BJ (cell line): ENCODE measurements around the gene MKNK1. TPM values are rescaled to one million over a fixed set of nuclear protein-coding genes. Genes with fewer than 3 reads are reported as not detected.

ENCODE experiments used
- CTCF ChIA-PET: fragments of 350-600 bp; formaldehyde crosslinking; extraction: SDS; loops from one replicate; lab custom pipeline; 2021; ENCODE audit warnings: antibody characterized with exemption, inconsistent platforms; lab: Yijun Ruan, JAX
- POLR2A ChIA-PET: fragments of 300-600 bp; sonication (Branson Sonifier 250); formaldehyde crosslinking; extraction: SDS; loops from one replicate; lab custom pipeline; 2021; ENCODE audit warnings: antibody characterized with exemption; lab: Charles Lee
- DNase-seq: peaks from one replicate; pipeline ENCODE4 v3.0.0-alpha.2; 2011; ENCODE audit warnings: low read depth
- H3K27me3 ChIP-seq: 2 replicates; pipeline ENCODE4 v1.6.0; 2011; ENCODE audit warnings: low read length; ENCODE audit not compliant: control insufficient read depth, insufficient read depth
- H3K36me3 ChIP-seq: 2 replicates; pipeline ENCODE4 v1.5.1; 2011; ENCODE audit warnings: low read length; ENCODE audit not compliant: control insufficient read depth, insufficient read depth
- H3K4me3 ChIP-seq: 2 replicates; pipeline ENCODE4 v1.5.1; 2011; ENCODE audit warnings: low read depth, mild to moderate bottlenecking, control low read depth, low read length
- polyA plus RNA-seq: library from polyadenylated mRNA; depleted of rRNA; stranded (reverse); fragments of >200 nt; gene quantifications from 2 replicates; pipeline ENCODE4 v1.2.3, GENCODE V29; 2011
- TF ChIP-seq, protein P1 (sequence below): IDR thresholded peaks from 2 replicates; pipeline ENCODE4 v1.5.1; 2011; ENCODE audit warnings: low read depth, mild to moderate bottlenecking, control low read depth, inconsistent platforms, low read length, moderate library complexity; ENCODE audit not compliant: insufficient read depth

The MKNK1 gene
- polyA plus RNA-seq, 1 experiment = 30.1 TPM

DNA sequence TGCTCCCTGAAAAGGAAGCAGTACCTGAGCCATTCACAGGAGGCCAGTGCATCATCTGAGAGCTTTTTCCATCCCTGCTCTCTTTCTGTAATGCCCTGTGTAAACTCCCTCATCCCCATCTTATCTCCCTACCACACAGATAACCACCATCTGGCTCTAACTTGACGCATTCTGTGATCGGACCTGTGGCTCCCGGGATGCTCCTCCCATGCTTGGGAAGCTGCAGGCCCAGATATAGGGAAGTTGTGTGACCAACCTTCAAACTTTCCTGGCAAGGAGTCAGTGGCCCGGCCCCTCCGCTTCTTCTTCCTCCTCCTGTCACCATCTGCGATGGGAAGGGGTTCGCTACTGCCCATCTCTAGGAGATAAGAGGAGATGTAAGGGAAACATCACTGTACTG lies 21.1 kb downstream of the MKNK1 start:
- ChIA-PET CTCF (interaction anchor here (0.6 to 1.2 kb wide), 3 partner anchors 21 to 67 kb away, joined by 3 read pairs; partner anchors contain the start of genes KNCN and MKNK1), POLR2A (no interaction called here)
- TF ChIP-seq, protein P1, sequence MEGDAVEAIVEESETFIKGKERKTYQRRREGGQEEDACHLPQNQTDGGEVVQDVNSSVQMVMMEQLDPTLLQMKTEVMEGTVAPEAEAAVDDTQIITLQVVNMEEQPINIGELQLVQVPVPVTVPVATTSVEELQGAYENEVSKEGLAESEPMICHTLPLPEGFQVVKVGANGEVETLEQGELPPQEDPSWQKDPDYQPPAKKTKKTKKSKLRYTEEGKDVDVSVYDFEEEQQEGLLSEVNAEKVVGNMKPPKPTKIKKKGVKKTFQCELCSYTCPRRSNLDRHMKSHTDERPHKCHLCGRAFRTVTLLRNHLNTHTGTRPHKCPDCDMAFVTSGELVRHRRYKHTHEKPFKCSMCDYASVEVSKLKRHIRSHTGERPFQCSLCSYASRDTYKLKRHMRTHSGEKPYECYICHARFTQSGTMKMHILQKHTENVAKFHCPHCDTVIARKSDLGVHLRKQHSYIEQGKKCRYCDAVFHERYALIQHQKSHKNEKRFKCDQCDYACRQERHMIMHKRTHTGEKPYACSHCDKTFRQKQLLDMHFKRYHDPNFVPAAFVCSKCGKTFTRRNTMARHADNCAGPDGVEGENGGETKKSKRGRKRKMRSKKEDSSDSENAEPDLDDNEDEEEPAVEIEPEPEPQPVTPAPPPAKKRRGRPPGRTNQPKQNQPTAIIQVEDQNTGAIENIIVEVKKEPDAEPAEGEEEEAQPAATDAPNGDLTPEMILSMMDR = no peak
- no peak for DNase-seq
- Histone ChIP-seq H3K36me3 (peaks cover 14% of the 10 kb centered on the region), H3K27me3 (no peaks in the 10 kb centered on the region), H3K4me3 (no peak overlapping the region)

- Histone ChIP-seq H3K4me3 (no peak overlapping the region), H3K27me3 (no peaks in the 10 kb centered on the region), H3K36me3 (peaks cover 14% of the 10 kb centered on the region)
- POLR2A ChIA-PET = no interaction called here
- no peak for DNase-seq
- CTCF ChIA-PET = no interaction called here
- TF ChIP-seq, protein P1 = no peak
Measured at GRCh38 chr1:46581681-46582455, 22.2 kb downstream of the MKNK1 start.

DNA sequence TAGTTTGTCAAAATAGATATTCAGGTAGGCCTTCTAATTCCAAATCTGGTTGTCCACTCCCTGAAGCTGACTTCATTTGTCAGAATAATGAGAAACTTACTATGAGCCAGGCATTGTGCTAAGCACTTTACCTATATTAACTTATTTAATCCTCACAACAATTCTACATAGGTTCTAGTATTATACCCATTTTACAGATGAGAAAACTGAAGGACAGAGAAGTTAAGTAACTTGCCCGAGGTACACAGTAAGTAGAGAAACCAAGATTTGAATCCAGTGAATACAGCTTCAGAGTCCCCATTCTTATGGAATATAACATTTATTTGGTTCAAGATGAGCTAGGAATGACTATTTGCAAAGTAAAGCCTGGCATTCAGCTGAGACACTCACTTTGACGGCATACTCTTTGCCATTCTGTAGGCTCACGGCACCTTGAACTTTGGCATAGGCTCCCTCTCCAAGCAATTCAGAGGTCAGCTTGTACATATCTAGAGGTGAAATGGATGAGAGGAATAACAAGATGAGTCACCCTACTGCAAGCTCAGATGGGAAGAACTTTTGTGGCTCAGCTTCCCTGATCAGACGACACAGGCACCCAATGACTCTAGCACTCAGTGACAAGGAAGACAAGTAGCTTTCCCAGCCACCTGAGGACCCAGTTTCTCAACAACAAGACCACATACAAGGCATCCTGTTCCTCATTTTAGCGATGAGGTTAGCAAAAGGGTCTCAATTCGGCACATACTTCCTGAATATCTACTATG lies 23.7 kb downstream of the MKNK1 start:
- Histone ChIP-seq H3K36me3 (peaks cover 14% of the 10 kb centered on the region), H3K27me3 (no peaks in the 10 kb centered on the region), H3K4me3 (no peak overlapping the region)
- TF ChIP-seq, protein P1 = no peak
- ChIA-PET CTCF (interaction anchor here (0.7 to 1.5 kb wide), 5 partner anchors 8 to 138 kb away, joined by 3 to 6 read pairs (median 3); no protein-coding TSS in a partner anchor), POLR2A (no interaction called here)
- no peak for DNase-seq

DNA sequence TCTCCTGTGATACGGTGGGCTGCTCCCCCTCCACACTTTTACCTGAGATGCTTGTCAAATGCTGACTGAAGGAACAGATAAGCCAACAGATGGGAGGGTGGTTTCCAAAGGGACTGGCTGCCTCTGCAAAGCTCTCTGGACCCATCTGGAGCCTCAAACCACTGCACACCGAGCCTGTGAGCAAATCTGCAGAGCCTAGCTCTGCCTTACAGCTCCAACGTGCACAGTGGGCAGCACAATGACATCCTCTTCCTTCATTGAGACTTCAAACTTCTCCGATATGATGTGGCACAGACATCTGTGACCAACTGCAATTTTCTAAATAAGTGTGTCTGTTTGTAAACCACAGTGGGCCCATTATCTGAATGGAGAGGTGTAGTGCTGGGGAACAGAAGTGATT lies 26.4 kb downstream of the MKNK1 start:
- ChIA-PET CTCF (interaction anchor here (1.3 kb wide), 1 partner anchor 29 kb away, joined by 3 read pairs; no protein-coding TSS in a partner anchor), POLR2A (no interaction called here)
- TF ChIP-seq, protein P1 = no peak
- DNase-seq = no peak
- Histone ChIP-seq H3K4me3 (no peak overlapping the region), H3K36me3 (peaks cover 10% of the 10 kb centered on the region), H3K27me3 (no peaks in the 10 kb centered on the region)

GRCh38 chr1:46576596-46576995 lies 27.5 kb downstream of the MKNK1 start:
- no peaks in the 10 kb centered on the region for H3K27me3 ChIP-seq
- CTCF ChIA-PET = interaction anchor here (0.7 kb wide), 1 partner anchor 10 kb away, joined by 3 read pairs; no protein-coding TSS in a partner anchor
- no peak overlapping the region for H3K4me3 ChIP-seq

More at GRCh38 chr1:46576596-46576995, 27.5 kb downstream of the MKNK1 start:
- H3K36me3 ChIP-seq = peaks cover 7% of the 10 kb centered on the region
- DNase-seq = no peak
- POLR2A ChIA-PET = no interaction called here
- TF ChIP-seq, protein P1 = no peak
